GM18520 (cell line): ENCODE results near the gene ARHGAP15.

Source experiments
- ATAC-seq: cut with Tn5 transposase; IDR thresholded peaks from one replicate; pipeline ENCODE4 v1.9.1; 2021; ENCODE audit not compliant: unreplicated experiment

Gene ARHGAP15

GRCh38 chr2:143144813-143145455 is 15.7 kb downstream of the ARHGAP15 start:
- ATAC-seq = no peak

DNA sequence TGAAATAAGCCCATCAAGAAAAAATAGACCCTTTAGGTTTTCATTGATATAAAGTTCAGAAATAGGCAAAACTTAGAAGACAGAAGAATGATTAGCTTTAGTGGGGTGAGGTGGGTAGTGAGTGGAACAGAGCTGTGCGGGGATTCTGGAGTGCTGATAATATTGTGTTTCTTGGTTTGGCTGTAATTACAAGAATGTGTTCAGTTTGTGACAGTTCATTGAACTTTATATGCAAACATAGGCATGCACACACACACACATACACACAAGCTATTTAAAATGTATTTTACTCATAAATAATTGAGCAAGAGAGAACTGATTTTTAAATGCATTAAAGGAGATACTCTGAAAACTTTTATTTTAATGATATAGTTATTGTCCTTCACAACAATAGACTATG is 17.1 kb downstream of the ARHGAP15 start:
- ATAC-seq = no peak

- no peak for ATAC-seq
Measured at GRCh38 chr2:143146815-143147530, 17.8 kb downstream of the ARHGAP15 start.

GRCh38 chr2:143148011-143148410 is 18.8 kb downstream of the ARHGAP15 start:
- no peak for ATAC-seq

DNA sequence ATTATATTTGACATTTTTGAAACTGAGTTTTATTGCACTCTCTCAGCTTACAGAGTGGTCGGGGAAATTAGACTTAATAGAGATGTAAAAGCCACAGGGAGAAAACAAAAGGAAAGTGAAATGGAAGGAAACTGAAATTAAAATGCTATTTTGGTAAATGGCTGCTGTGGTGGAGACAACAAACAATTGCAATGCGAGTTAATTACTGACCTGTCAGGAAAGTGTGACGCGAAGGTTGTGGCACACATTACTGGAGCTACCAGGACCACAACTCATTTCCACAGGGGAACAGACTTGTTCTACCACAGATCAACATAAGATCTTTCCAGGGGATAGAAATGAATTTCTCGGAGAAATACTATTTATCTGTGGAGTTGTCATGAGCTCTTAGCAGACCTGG is 19.5 kb downstream of the ARHGAP15 start:
- peak; percentile 42 for ATAC-seq

DNA sequence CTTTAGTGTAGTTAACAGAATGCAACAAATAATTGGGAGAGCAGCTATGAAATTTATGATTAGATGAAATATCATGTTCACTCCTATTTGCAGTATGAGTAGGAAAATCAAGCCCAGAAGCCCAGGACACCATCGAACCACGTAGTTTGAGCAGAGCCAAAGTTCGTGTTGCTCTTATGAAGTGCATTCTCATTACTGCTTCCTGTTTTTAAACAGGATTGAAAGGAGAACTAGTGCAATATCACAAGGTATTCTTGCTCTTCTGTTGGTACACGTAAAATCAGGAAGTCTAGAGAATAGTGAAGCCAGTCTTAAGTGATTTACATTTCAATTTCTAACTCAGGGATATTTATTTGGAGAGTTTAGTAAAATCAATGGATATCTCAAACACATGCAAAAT is 21.1 kb downstream of the ARHGAP15 start:
- peak; percentile 43 for ATAC-seq

- ATAC-seq = no peak
Measured at GRCh38 chr2:143151111-143151752, 22.0 kb downstream of the ARHGAP15 start.

DNA sequence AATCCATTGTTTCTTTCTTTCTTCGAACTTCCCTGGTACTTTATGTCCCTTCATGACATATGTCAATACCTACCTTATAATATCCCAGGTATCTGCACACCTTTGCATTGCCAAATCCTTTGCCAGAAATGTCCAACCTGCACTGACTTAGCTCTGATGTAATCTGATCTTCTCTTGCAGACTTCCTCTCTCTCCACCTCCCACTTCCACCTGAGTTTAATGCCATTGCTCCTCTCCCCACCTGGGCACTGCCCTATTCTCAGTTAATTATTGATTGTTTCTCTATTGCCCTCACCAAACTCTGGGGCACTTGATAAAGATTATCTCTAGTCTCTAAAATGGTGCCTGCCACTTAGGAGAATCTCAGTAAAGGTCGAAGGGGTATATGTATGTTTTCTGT is 23.0 kb downstream of the ARHGAP15 start:
- no peak for ATAC-seq

GRCh38 chr2:143152637-143153036 is 23.4 kb downstream of the ARHGAP15 start:
- no peak for ATAC-seq

GRCh38 chr2:143155661-143156060 is 26.4 kb downstream of the ARHGAP15 start:
- ATAC-seq = no peak

DNA sequence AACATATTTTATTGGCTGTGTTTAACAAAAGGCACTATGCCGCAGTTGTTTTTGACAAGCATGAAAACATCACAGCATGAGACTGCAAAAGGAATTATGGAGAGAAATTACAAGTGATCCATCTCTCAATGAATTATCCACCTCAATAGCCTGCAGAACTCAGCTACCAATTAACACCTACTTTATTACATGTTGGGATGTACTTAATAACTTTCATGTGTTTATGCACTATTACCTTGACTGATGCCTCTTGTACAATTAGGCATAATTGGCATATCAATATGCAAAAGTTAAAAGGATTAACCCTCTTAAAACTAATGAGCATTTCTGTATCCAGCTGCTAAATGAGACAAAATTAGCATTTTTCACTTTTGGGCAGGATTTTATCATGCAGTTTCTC is 27.8 kb downstream of the ARHGAP15 start:
- no peak for ATAC-seq

- ATAC-seq = no peak
Measured at GRCh38 chr2:143157418-143157817, 28.2 kb downstream of the ARHGAP15 start.

DNA sequence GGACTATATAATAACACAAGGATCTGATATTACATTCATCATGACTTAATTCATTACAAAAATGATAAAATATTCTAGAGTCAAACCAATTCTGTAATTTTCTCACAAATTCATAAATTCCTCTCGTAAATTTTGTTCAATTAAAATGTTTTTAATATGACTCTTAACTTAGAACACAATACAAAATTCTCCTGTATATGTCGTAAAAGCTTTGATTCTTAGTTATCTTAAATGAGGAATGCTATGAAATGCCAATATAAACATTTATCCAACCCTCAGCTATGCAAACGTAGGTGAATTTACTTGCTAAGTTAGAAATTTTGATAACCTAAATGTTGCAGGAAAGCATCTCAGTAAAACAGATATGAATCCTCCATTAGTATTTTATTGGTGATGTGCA is 28.9 kb downstream of the ARHGAP15 start:
- ATAC-seq = no peak

- no peak for ATAC-seq
Measured at GRCh38 chr2:143158551-143159485, 29.6 kb downstream of the ARHGAP15 start.

DNA sequence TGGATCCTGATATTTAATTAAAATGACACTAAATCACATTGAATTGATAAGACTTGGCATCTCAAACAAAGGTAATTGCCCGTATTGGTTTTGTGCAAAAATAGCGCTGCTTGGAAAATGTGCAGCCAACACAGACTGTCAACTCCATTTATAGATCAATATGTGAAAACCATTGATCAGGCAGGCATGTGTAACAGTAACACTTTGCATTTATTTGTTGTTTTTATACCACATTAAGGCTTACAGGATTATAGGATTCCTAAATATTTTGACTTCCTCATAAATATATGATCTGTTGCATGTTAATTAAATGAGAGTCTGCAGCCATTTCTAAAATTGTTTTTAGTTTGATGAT is 30.2 kb downstream of the ARHGAP15 start:
- no peak for ATAC-seq

DNA sequence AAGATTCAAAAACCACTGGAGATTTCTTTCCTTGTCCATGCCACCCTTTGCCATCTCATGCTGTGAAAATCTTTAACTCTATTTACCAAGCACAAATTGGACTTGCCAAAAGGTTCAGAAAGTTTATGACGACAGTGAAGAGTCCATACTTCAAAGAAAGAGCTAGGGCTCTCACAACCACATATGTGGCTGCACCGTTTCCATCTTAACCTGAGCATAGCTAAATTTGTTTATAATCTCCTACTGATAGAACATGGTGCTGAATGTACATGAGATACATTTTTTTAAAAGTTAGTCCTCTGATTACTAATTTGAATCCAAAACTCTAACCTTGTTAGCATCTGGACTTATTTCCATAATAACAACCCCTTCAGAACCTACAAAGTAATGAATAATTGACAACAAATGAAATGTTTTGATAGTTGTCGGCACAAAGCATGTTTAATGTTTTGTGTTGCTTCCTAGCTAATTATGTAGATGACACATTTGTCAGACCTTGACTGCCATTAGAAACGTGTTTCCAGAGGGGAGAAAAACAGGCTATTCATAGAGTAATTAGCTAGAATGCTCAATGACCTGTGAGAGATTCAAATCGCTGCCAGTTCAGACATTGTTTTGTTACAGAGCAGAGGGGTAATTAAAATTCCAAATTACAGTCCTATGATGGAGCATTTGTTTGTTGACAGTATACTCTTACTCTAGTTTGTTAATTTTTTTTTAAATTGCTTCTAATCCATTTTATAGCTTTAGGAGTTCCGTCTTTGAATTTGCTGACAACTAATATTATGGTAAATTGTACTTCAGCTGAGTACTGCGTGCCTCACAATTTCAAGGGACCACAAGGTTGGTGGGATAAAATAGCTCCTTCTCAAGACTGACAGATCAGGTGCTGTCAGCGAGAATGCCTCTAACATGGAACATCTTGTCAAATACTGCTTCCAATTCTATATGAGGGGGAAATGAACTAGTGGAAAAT is 31.8 kb downstream of the ARHGAP15 start:
- ATAC-seq = no peak

DNA sequence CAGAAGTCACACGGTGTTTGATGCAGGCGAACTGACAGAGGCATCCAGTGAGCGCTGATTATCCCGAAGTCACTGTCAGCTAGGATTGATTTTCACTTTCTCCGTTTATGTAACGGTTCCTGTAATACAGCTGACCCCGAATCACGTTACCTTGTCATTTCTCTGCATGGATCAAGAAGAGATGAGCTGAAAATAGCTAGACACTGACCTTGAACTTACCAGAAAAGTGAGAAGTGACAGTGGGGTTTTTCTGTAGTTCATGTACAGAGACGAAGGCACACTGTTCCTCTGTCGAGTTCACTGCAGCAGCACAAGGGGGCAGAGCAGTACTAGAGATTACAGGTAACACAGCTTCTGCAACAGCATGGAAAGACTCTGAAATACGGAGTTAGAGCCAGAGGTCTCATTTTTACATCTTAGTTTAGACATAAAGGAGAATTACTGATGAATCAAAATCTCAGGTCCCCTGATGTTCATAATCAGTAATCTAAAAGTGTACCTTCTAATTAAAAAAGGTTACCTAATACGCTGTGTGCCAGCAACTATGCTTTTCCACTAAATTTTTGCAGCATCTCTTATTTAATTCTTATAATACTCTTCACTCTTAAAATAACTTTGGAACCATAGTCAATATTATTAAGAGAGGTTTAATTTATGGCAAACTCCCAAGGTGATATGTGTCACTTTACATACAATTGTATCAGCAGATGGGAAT is 33.1 kb downstream of the ARHGAP15 start:
- ATAC-seq = peak; percentile 83

- no peak for ATAC-seq
Measured at GRCh38 chr2:143162997-143163396, 33.8 kb downstream of the ARHGAP15 start.

- ATAC-seq = no peak
Measured at GRCh38 chr2:143163499-143163898, 34.3 kb downstream of the ARHGAP15 start.
